CD4-positive, alpha-beta T cell (primary cell): ENCODE measurements around the gene OGDHL. TPM values are rescaled to one million over a fixed set of nuclear protein-coding genes. Genes with fewer than 3 reads are reported as not detected.

ENCODE experiments used
- ATAC-seq: fragments of 200-7000 bp; cut with Tn5 transposase; one replicate; pipeline ENCODE4 v1.10.0; 2022; ENCODE audit warnings: mild to moderate bottlenecking; ENCODE audit not compliant: poor library complexity
- CTCF ChIA-PET: fragments of 350-600 bp; sonication (Branson Sonifier 250); formaldehyde crosslinking; loops from one replicate; lab custom pipeline; 2021; ENCODE audit warnings: antibody characterized with exemption, inconsistent platforms; lab: Charles Lee
- POLR2A ChIA-PET: fragments of 350-600 bp; sonication (Branson Sonifier 250); formaldehyde crosslinking; loops from one replicate; lab custom pipeline; 2021; ENCODE audit warnings: antibody characterized with exemption, inconsistent platforms; lab: Charles Lee
- DNase-seq, 14 experiments: peaks; one replicate each; pipeline ENCODE4 v3.0.0-alpha.2; 2013 to 2020; ENCODE audit warnings: mixed read lengths in 2 of 14
- H3K27ac ChIP-seq, 2 donors: one replicate each; pipeline versions ENCODE4 v1.5.1 to v1.7.0; 2013; ENCODE audit warnings: low read length in 2 of 2, low read depth in 1 of 2, mild to moderate bottlenecking in 1 of 2
- H3K27me3 ChIP-seq, 2 experiments: 1 replicate in 1 of 2; 2 replicates in 1 of 2; pipeline versions ENCODE4 v1.6.1 to v1.7.0; 2013; ENCODE audit warnings: low read length in 2 of 2, control low read depth in 1 of 2, mild to moderate bottlenecking in 1 of 2, moderate library complexity in 1 of 2; ENCODE audit not compliant: insufficient read depth in 2 of 2, control insufficient read depth in 1 of 2
- H3K36me3 ChIP-seq: one replicate; pipeline ENCODE4 v1.6.1; 2013; ENCODE audit warnings: low read length, control low read depth; ENCODE audit not compliant: insufficient read depth
- H3K4me1 ChIP-seq: one replicate; pipeline ENCODE4 v1.6.1; 2013; ENCODE audit warnings: low read length, control low read depth; ENCODE audit not compliant: insufficient read depth
- H3K4me3 ChIP-seq: one replicate; pipeline ENCODE4 v1.5.1; 2013; ENCODE audit warnings: mild to moderate bottlenecking, low read length, moderate library complexity
- H3K9me3 ChIP-seq, 2 experiments: 1 replicate in 1 of 2; 2 replicates in 1 of 2; pipeline versions ENCODE4 v1.6.1 to v1.7.0; 2013; ENCODE audit warnings: low read length in 2 of 2, mild to moderate bottlenecking in 2 of 2, control low read depth in 1 of 2, moderate library complexity in 1 of 2; ENCODE audit not compliant: control insufficient read depth in 1 of 2, insufficient read depth in 1 of 2
- H3K27ac Mint-ChIP-seq: one replicate; pipeline ENCODE4 v1.8.0; 2020; ENCODE audit warnings: mixed read lengths
- H3K27me3 Mint-ChIP-seq: one replicate; pipeline ENCODE4 v1.8.0; 2021; ENCODE audit warnings: mixed read lengths
- H3K36me3 Mint-ChIP-seq: one replicate; pipeline ENCODE4 v1.8.0; 2021; ENCODE audit warnings: low read depth, mixed read lengths
- H3K4me1 Mint-ChIP-seq: one replicate; pipeline ENCODE4 v1.8.0; 2021; ENCODE audit warnings: low read depth, mixed read lengths
- H3K4me3 Mint-ChIP-seq: one replicate; pipeline ENCODE4 v1.8.0; 2020; ENCODE audit warnings: mild to moderate bottlenecking, mixed read lengths
- H3K9me3 Mint-ChIP-seq: one replicate; pipeline ENCODE4 v1.8.0; 2020; ENCODE audit warnings: mixed read lengths
- CTCF ChIP-seq: fragments of 200-600 bp; IDR thresholded peaks from one replicate; pipeline ENCODE4 v1.8.0; 2022; ENCODE audit warnings: antibody characterized with exemption, mild to moderate bottlenecking
- intact Hi-C, 2 experiments: fragments of 100-400 bp; cut with DNase I in 1 of 2; cut with micrococcal nuclease in 1 of 2; formaldehyde crosslinking; loops; one replicate each; pipeline versions ENCODE4 v1.15.1 to v1.9.0; 2023 to 2025; cut with DNase I, micrococcal nuclease
- total RNA-seq, 174 experiments: library from RNA in 2 of 174; stranded (reverse) in 2 of 174; gene quantifications; one replicate each; pipeline ENCODE4 v1.2.3 and lab custom pipeline; 2021 to 2026

OGDHL gene
- total RNA-seq, 2 experiments from 2014 or later: not detected

- H3K4me3 ChIP-seq: no peak overlapping the region
- no peaks in the 10 kb centered on the region for H3K36me3 ChIP-seq
- POLR2A ChIA-PET: no interaction called here
- peaks cover 0 to 24% of the 10 kb centered on the region in 2 experiments for H3K9me3 ChIP-seq
- H3K27ac ChIP-seq: no peak overlapping the region
- H3K4me1 ChIP-seq: no peaks in the 10 kb centered on the region
- no peaks in the 10 kb centered on the region for H3K9me3 Mint-ChIP-seq
- H3K27me3 Mint-ChIP-seq: peaks cover 18% of the 10 kb centered on the region
- intact Hi-C loops: no loop called here
- H3K27me3 ChIP-seq: peaks cover 0 to 3% of the 10 kb centered on the region in 2 experiments
- ATAC-seq: no peak
- H3K36me3 Mint-ChIP-seq: no peaks in the 10 kb centered on the region
- no peak overlapping the region for H3K27ac Mint-ChIP-seq
- H3K4me1 Mint-ChIP-seq: no peaks in the 10 kb centered on the region
- CTCF ChIA-PET: no interaction called here
- H3K4me3 Mint-ChIP-seq: no peak overlapping the region
- peak in 1 of 14 experiments; percentile 28 for DNase-seq
- no peak for TF ChIP-seq CTCF
These were observed 10.2 kb downstream of the OGDHL start for GRCh38 chr10:49751636-49752510.

GRCh38 chr10:49751216-49751615 is 10.9 kb downstream of the OGDHL start:
- no peak overlapping the region for H3K27ac ChIP-seq
- Mint-ChIP-seq H3K9me3 (no peaks in the 10 kb centered on the region), H3K27me3 (peaks cover 18% of the 10 kb centered on the region), H3K4me1 (no peaks in the 10 kb centered on the region), H3K27ac (no peak overlapping the region), H3K36me3 (no peaks in the 10 kb centered on the region), H3K4me3 (no peak overlapping the region)
- intact Hi-C loops: no loop called here
- no peak for DNase-seq
- POLR2A ChIA-PET: no interaction called here
- CTCF ChIA-PET: no interaction called here
- no peaks in the 10 kb centered on the region for H3K4me1 ChIP-seq
- no peak for TF ChIP-seq CTCF
- peaks cover 0 to 20% of the 10 kb centered on the region in 2 experiments for H3K9me3 ChIP-seq
- H3K4me3 ChIP-seq: no peak overlapping the region
- ATAC-seq: no peak
- no peaks in the 10 kb centered on the region for H3K36me3 ChIP-seq
- H3K27me3 ChIP-seq: no peaks in the 10 kb centered on the region

GRCh38 chr10:49750546-49750945 is 11.6 kb downstream of the OGDHL start:
- TF ChIP-seq CTCF: no peak
- Mint-ChIP-seq H3K9me3 (no peaks in the 10 kb centered on the region), H3K36me3 (no peaks in the 10 kb centered on the region), H3K27ac (no peak overlapping the region), H3K4me1 (no peaks in the 10 kb centered on the region), H3K27me3 (peaks cover 18% of the 10 kb centered on the region), H3K4me3 (no peak overlapping the region)
- ATAC-seq (no peak), DNase-seq (no peak)
- Histone ChIP-seq H3K27ac (no peak overlapping the region), H3K36me3 (no peaks in the 10 kb centered on the region), H3K27me3 (no peaks in the 10 kb centered on the region), H3K9me3 (peaks cover 0 to 20% of the 10 kb centered on the region in 2 experiments), H3K4me1 (no peaks in the 10 kb centered on the region), H3K4me3 (no peak overlapping the region)
- CTCF ChIA-PET: no interaction called here
- POLR2A ChIA-PET: no interaction called here
- intact Hi-C loops: no loop called here
